Prostate gland (tissue), 2 donors: ENCODE results near the gene LDLRAD4.

Experiments
- POLR2A ChIP-seq: fragments of 450-650 bp; IDR thresholded peaks from one replicate; pipeline ENCODE4 v1.6.1; 2016; ENCODE audit warnings: antibody characterized with exemption, mild to moderate bottlenecking
- POLR2AphosphoS5 ChIP-seq: sonication (generic); formaldehyde crosslinking; IDR thresholded peaks from one replicate; pipeline ENCODE4 v1.6.1; 2017; ENCODE audit warnings: antibody characterized with exemption
- TF ChIP-seq, protein P1 (sequence below), 4 experiments: fragments of 200-600 bp in 2 of 4; fragments of 450-650 bp in 2 of 4; sonication (generic) in 2 of 4; IDR thresholded peaks; 1 replicate in 3 of 4; 2 replicates in 1 of 4; pipeline ENCODE4 v1.5.1; 2016 to 2019; ENCODE audit warnings: antibody characterized with exemption in 4 of 4, mild to moderate bottlenecking in 2 of 4, moderate library complexity in 2 of 4

DNA sequence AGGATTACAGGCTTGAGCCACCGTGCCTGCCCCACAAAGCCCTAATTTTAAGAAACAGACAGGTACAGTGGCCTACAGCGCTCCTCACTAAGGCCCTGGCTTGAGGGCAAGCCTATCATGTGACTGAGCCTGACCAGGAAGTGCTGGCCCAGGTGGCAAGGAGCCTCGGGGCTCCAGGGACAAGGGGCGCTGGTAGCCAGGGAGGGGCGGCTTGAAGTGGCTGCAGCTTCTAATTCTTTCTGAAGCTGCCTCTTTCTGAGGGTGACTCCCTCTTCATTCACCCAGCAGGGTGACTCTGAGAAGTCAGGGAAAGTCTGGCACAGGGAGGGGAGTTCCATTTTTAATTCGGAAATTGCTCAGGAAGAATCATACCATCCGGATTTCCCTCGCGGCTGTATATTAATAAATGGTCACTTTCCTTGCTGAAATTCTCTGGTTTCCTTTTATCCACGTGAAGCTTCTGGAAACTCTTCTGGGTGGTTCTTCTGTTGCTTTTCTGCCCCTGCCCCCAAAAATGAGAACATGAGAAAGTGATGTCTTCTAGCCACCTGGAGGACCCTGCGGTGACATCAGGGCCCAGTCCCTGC is 392.1 kb downstream of the LDLRAD4 start:
- no peak for TF ChIP-seq POLR2A
- TF ChIP-seq, protein P1, sequence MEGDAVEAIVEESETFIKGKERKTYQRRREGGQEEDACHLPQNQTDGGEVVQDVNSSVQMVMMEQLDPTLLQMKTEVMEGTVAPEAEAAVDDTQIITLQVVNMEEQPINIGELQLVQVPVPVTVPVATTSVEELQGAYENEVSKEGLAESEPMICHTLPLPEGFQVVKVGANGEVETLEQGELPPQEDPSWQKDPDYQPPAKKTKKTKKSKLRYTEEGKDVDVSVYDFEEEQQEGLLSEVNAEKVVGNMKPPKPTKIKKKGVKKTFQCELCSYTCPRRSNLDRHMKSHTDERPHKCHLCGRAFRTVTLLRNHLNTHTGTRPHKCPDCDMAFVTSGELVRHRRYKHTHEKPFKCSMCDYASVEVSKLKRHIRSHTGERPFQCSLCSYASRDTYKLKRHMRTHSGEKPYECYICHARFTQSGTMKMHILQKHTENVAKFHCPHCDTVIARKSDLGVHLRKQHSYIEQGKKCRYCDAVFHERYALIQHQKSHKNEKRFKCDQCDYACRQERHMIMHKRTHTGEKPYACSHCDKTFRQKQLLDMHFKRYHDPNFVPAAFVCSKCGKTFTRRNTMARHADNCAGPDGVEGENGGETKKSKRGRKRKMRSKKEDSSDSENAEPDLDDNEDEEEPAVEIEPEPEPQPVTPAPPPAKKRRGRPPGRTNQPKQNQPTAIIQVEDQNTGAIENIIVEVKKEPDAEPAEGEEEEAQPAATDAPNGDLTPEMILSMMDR (IDR thresholded peaks at IDR 0.05): no peak
- no peak for TF ChIP-seq POLR2AphosphoS5
